CD4-positive, alpha-beta T cell treated with Interleukin-2 at 100 ng/mL for 4 hours (primary cell): ENCODE data around the gene ARHGEF39.
A peak's percentile ranks its signal among the peaks of the same experiment; 100 is the strongest.

Source experiments
- DNase-seq: peaks from one replicate; pipeline ENCODE4 v3.0.0-alpha.2; 2020; ENCODE audit warnings: low spot score

Gene ARHGEF39

GRCh38 chr9:35664531-35665470 lies at the start of gene ARHGEF39:
Gene ARHGEF39, minus strand, starts transcription at chr9:35665195. Its CDS starts 26 bp downstream, at chr9:35665169.
- peak; percentile 56 for DNase-seq

GRCh38 chr9:35714123-35714522 lies 49.1 kb upstream of the ARHGEF39 start:
- DNase-seq: no peak

- DNase-seq: no peak
Observed at GRCh38 chr9:35713578-35713977, 48.6 kb upstream of the ARHGEF39 start.

GRCh38 chr9:35712762-35713400 lies 47.9 kb upstream of the ARHGEF39 start:
- DNase-seq: no peak

GRCh38 chr9:35711501-35712428 lies 46.8 kb upstream of the ARHGEF39 start:
- no peak for DNase-seq

GRCh38 chr9:35710818-35711500 lies 46.0 kb upstream of the ARHGEF39 start:
- DNase-seq: no peak

GRCh38 chr9:35708146-35708545 lies 43.2 kb upstream of the ARHGEF39 start:
- no peak for DNase-seq

GRCh38 chr9:35706951-35707350 lies 42.0 kb upstream of the ARHGEF39 start:
- no peak for DNase-seq

GRCh38 chr9:35705836-35706430 lies 40.9 kb upstream of the ARHGEF39 start:
- no peak for DNase-seq

GRCh38 chr9:35705372-35705771 lies 40.4 kb upstream of the ARHGEF39 start:
- no peak for DNase-seq

GRCh38 chr9:35703906-35704672 lies 39.1 kb upstream of the ARHGEF39 start:
- no peak for DNase-seq

- DNase-seq: no peak
Observed at GRCh38 chr9:35702696-35703095, 37.7 kb upstream of the ARHGEF39 start.

GRCh38 chr9:35700942-35701341 lies 35.9 kb upstream of the ARHGEF39 start:
- no peak for DNase-seq

- DNase-seq: no peak
Observed at GRCh38 chr9:35700031-35700430, 35.0 kb upstream of the ARHGEF39 start.

- no peak for DNase-seq
Observed at GRCh38 chr9:35698231-35698630, 33.2 kb upstream of the ARHGEF39 start.

- no peak for DNase-seq
Observed at GRCh38 chr9:35697486-35697885, 32.5 kb upstream of the ARHGEF39 start.

- peak; percentile 66 for DNase-seq
Observed at GRCh38 chr9:35696520-35697215, 31.7 kb upstream of the ARHGEF39 start.

GRCh38 chr9:35695943-35696401 lies 31.0 kb upstream of the ARHGEF39 start:
- DNase-seq: no peak

- DNase-seq: no peak
Observed at GRCh38 chr9:35691757-35692301, 26.8 kb upstream of the ARHGEF39 start.
